Measurements from ENCODE around the gene DCBLD2. TPM values are rescaled to one million over a fixed set of nuclear protein-coding genes. Genes with fewer than 3 reads are reported as not detected.
"Not testable (repeated sequence)": the region's sequence is repeated elsewhere in the genome, so short reads cannot be mapped to it uniquely, and the experiment has no call there.

Gene DCBLD2
- total and polyA plus RNA-seq, 9 of the 15 experiments (the other 6 are each of a cell fraction or from before 2014, with no cell fraction given): 2.7 to 14.6 (median 7.4) TPM

- H3K9me3 ChIP-seq (replicated peaks; ENCODE audit: control insufficient read depth, insufficient read depth, low read depth, low read length); H2AFZ ChIP-seq (ENCODE audit: low read depth, low read length); CTCF ChIA-PET (ENCODE audit: low intra/inter-chr PET ratio); H3K4me1 ChIP-seq (replicated peaks in 1 of 2; ENCODE audit: control insufficient read depth in 2 of 2, insufficient read depth in 2 of 2, low read length in 2 of 2); in situ Hi-C loops (cut with MboI); H3K9ac ChIP-seq (ENCODE audit: insufficient read depth in 1 of 2, low read depth in 2 of 2, low read length in 2 of 2); POLR2A ChIA-PET; intact Hi-C loops (cut with micrococcal nuclease); ATAC-seq; H3K27me3 ChIP-seq (ENCODE audit: control insufficient read depth in 2 of 2, insufficient read depth in 2 of 2, low read length in 2 of 2); FAIRE-seq; H3K27ac ChIP-seq (ENCODE audit: extremely low read depth, low read depth, low read length); H3K4me2 ChIP-seq (ENCODE audit: insufficient read depth, low read length); H3K4me3 ChIP-seq; H4K20me1 ChIP-seq (replicated peaks; ENCODE audit: control insufficient read depth, insufficient read depth, low read length); DNase-seq (ENCODE audit: extremely low read depth in 1 of 4, low spot score in 3 of 4); H3K9me1 ChIP-seq (ENCODE audit: control insufficient read depth, insufficient read depth, low read length); BruUV-seq (replicated peaks): not testable (repeated sequence)
- Histone ChIP-seq H3K36me3 (ENCODE audit: control insufficient read depth, insufficient read depth, low read length) (peaks cover 13% of the 10 kb centered on the region; the same call in 1 of the 3 replicates), H3K79me2 (ENCODE audit: control insufficient read depth, insufficient read depth, low read length) (peaks cover 22% of the 10 kb centered on the region)
- WGBS (ENCODE audit: insufficient coverage, low coverage, missing lambda C conversion rate): 96% methylated on average over 2 of the region's 5 CpGs
- TF ChIP-seq ZNF146 (CRISPR knock-in tag; IDR thresholded peaks at IDR 0.05; ENCODE audit: unreplicated experiment): peak; percentile 50
Observed at GRCh38 chr3:98882614-98883333, 18.7 kb downstream of the DCBLD2 start.

DNA sequence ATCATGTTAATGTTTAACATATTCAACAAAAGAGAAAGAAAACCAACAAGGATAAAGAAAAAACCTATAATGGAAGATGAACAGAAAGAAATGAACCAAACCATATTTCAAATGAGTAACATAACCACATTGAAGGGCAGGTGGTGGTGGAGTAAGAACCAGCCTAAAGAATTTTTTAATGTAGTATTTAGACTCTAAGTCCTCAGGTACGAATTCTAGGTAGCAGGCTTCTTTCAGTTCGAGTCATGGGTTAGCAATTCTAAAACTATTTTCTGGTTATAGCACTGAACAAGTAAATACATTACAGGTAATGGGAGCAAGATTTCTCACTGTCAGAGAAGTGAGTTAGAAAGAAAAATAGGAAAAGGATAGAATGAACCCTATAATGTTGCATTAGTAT, 24.4 kb downstream of the DCBLD2 start:
- no peak for ATAC-seq
- no peak for FAIRE-seq
- in situ Hi-C loops (cut with MboI): no loop called here
- no peaks in the 10 kb centered on the region for H3K9me3 ChIP-seq (replicated peaks; ENCODE audit: control insufficient read depth, insufficient read depth, low read depth, low read length)
- peaks cover 13% of the 10 kb centered on the region; the same call in 2 of the 3 replicates for H3K36me3 ChIP-seq (ENCODE audit: control insufficient read depth, insufficient read depth, low read length)
- no peak overlapping the region for H2AFZ ChIP-seq (ENCODE audit: low read depth, low read length)
- intact Hi-C loops (cut with micrococcal nuclease): no loop called here
- CTCF ChIA-PET (ENCODE audit: low intra/inter-chr PET ratio): no interaction called here
- H3K27ac ChIP-seq (ENCODE audit: extremely low read depth, low read depth, low read length): no peak overlapping the region
- 66% methylated on average over 2 of the region's 2 CpGs for WGBS (ENCODE audit: insufficient coverage, low coverage, missing lambda C conversion rate)
- H3K4me3 ChIP-seq: no peak overlapping the region
- H4K20me1 ChIP-seq (replicated peaks; ENCODE audit: control insufficient read depth, insufficient read depth, low read length): no peaks in the 10 kb centered on the region
- POLR2A ChIA-PET: no interaction called here
- peaks cover 27% of the 10 kb centered on the region for H3K79me2 ChIP-seq (ENCODE audit: control insufficient read depth, insufficient read depth, low read length)
- BruUV-seq (replicated peaks): no TSS peak
- H3K9me1 ChIP-seq (ENCODE audit: control insufficient read depth, insufficient read depth, low read length): no peaks in the 10 kb centered on the region
- no peak overlapping the region for H3K9ac ChIP-seq (ENCODE audit: insufficient read depth in 1 of 2, low read depth in 2 of 2, low read length in 2 of 2)
- no peak overlapping the region for H3K4me2 ChIP-seq (ENCODE audit: insufficient read depth, low read length)
- H3K4me1 ChIP-seq (replicated peaks in 1 of 2; ENCODE audit: control insufficient read depth in 2 of 2, insufficient read depth in 2 of 2, low read length in 2 of 2): peaks cover 0 to 8% of the 10 kb centered on the region in 2 experiments; a peak in 3 of 5 replicates
- H3K27me3 ChIP-seq (ENCODE audit: control insufficient read depth in 2 of 2, insufficient read depth in 2 of 2, low read length in 2 of 2): no peaks in the 10 kb centered on the region
- DNase-seq (ENCODE audit: extremely low read depth in 1 of 4, low spot score in 3 of 4): no peak
- TF ChIP-seq TFE3 (CRISPR knock-in tag; IDR thresholded peaks at IDR 0.05) (no peak), ZNF274 (IDR thresholded peaks at IDR 0.05; ENCODE audit: borderline replicate concordance, low read depth, low read length) (no peak), HNRNPH1 (optimal IDR thresholded peaks at IDR 0.05; ENCODE audit: low read depth, low read length) (no peak), ILK (tag; IDR thresholded peaks at IDR 0.05; ENCODE audit: borderline replicate concordance, low read depth) (no peak), RBM17 (IDR thresholded peaks at IDR 0.05; ENCODE audit: borderline replicate concordance, low read depth, low read length) (no peak), RFX5 (IDR thresholded peaks at IDR 0.05; ENCODE audit: low read depth, low read length) (no peak), CCNT2 (IDR thresholded peaks at IDR 0.05; ENCODE audit: borderline replicate concordance, extremely low read depth, insufficient read length, low read depth, low read length) (no peak)
- TF ChIP-seq, protein P1, sequence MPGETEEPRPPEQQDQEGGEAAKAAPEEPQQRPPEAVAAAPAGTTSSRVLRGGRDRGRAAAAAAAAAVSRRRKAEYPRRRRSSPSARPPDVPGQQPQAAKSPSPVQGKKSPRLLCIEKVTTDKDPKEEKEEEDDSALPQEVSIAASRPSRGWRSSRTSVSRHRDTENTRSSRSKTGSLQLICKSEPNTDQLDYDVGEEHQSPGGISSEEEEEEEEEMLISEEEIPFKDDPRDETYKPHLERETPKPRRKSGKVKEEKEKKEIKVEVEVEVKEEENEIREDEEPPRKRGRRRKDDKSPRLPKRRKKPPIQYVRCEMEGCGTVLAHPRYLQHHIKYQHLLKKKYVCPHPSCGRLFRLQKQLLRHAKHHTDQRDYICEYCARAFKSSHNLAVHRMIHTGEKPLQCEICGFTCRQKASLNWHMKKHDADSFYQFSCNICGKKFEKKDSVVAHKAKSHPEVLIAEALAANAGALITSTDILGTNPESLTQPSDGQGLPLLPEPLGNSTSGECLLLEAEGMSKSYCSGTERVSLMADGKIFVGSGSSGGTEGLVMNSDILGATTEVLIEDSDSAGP (CRISPR knock-in tag; IDR thresholded peaks at IDR 0.05): no peak
